Posterior vena cava (tissue), 2 donors: ENCODE measurements around the gene C4orf17. TPM values are rescaled to one million over a fixed set of nuclear protein-coding genes. Genes with fewer than 3 reads are reported as not detected.

Source experiments
- DNase-seq: peaks from one replicate; pipeline ENCODE4 v3.0.0-alpha.2; 2020; ENCODE audit warnings: low spot score
- intact Hi-C, 2 donors: fragments of 100-400 bp; cut with DNase I; formaldehyde crosslinking; loops; one replicate each; pipeline versions ENCODE4 v1.14.1 to v1.14.2; 2022 to 2023
- total RNA-seq, 2 donors: library from RNA; stranded (reverse); fragmentation: NEBNext Ultra II Directional; extraction: Animal tissue kit (Norgen Biotek cat#: 25700); gene quantifications; one replicate each; pipeline ENCODE4 v1.2.1, GENCODE V29; 2021
- donor health status: DM: yes; HTN: yes; CAD: no.
- donor health status: DM: yes; HTN: yes; CAD: no.

Gene C4orf17
- total RNA-seq, 2 donors from 2014 or later = not detected

GRCh38 chr4:99591757-99592156 lies 80.9 kb downstream of the C4orf17 start:
- no peak for DNase-seq
- intact Hi-C loops = no loop called here

Other genes starting within 250 kb of the C4orf17 start
- gene ADH1A, start 220.0 kb upstream of the C4orf17 start, total RNA-seq = 1 to 10 TPM; 2.0 to 2.5 TPM
- 100 to 1,000 TPM; 529 TPM for gene ADH1B, start 189.6 kb upstream of the C4orf17 start, total RNA-seq
- 1 to 10 TPM; 2.6 to 3.7 TPM for gene ADH1C, start 158.3 kb upstream of the C4orf17 start, total RNA-seq
- not detected for gene ADH7, start 75.7 kb upstream of the C4orf17 start, total RNA-seq
- gene TRMT10A, start 53.0 kb downstream of the C4orf17 start, total RNA-seq = 1 to 10 TPM; 3.0 to 3.1 TPM
- not detected for gene MTTP, start 63.8 kb downstream of the C4orf17 start, total RNA-seq
- gene C4orf54, start 146.8 kb downstream of the C4orf17 start, total RNA-seq = under 1 TPM; 0.09 to 0.76 TPM